HCT116 (cell line): ENCODE measurements around the gene ZNF32. TPM values are rescaled to one million over a fixed set of nuclear protein-coding genes. Genes with fewer than 3 reads are reported as not detected.

ENCODE experiments used
- ATAC-seq: fragments of 200-7000 bp; cut with Tn5 transposase; 2 replicates; pipeline ENCODE4 v1.9.1; 2020; ENCODE audit warnings: mild to moderate bottlenecking, moderate library complexity
- Bru-seq: library from RNA; stranded (reverse); fragments of 400-500 nt; gene quantifications from one replicate; lab custom pipeline; 2021; lab: Mats Ljungman, UMichigan
- BruChase-seq, 2 experiments: library from RNA; stranded (reverse); fragments of 400-500 nt; gene quantifications; one replicate each; lab custom pipeline; 2021; lab: Mats Ljungman, UMichigan
- BruUV-seq: library from RNA; stranded (reverse); fragments of 400-500 nt; replicated peaks from 2 replicates; lab custom pipeline; 2021; lab: Mats Ljungman, UMichigan
- CTCF ChIA-PET: fragments of 300-600 bp; sonication (Branson Sonifier 250); formaldehyde crosslinking; loops from one replicate; lab custom pipeline; 2021; ENCODE audit warnings: antibody characterized with exemption; lab: Charles Lee
- POLR2A ChIA-PET: fragments of 300-600, 350-600 bp; sonication (Branson Sonifier 250); formaldehyde crosslinking; loops from one replicate; lab custom pipeline; 2021; ENCODE audit warnings: antibody characterized with exemption; lab: Charles Lee
- RAD21 ChIA-PET, 2 experiments: fragments of 300-600 bp; sonication (Branson Sonifier 250); formaldehyde crosslinking; loops; one replicate each; lab custom pipeline; 2023; ENCODE audit warnings: low total read pairs in 2 of 2; ENCODE audit not compliant: uncharacterized antibody in 2 of 2, unreplicated experiment in 2 of 2, low non-redundant PET in 1 of 2; lab: Charles Lee
- DNase-seq: peaks from one replicate; pipeline ENCODE4 v3.0.0-alpha.2; 2010; ENCODE audit warnings: low read depth, low spot score
- H2AFZ ChIP-seq: fragments of 200-600 bp; shearing (Covaris generic), sonication (generic); 2 replicates; pipeline ENCODE4 v1.6.1; 2017; ENCODE audit warnings: low read depth, mixed run types, mixed read lengths, antibody characterized with exemption, low read length; ENCODE audit not compliant: poor library complexity, severe bottlenecking
- H3K27ac ChIP-seq: 2 replicates; pipeline ENCODE4 v1.5.1; 2012; ENCODE audit warnings: low read depth, low read length
- H3K27me3 ChIP-seq: fragments of 200-600 bp; sonication (generic); 2 replicates; pipeline ENCODE4 v1.6.1; 2016; ENCODE audit warnings: mixed run types, low read length, mixed read lengths; ENCODE audit not compliant: insufficient read depth
- H3K36me3 ChIP-seq, 2 experiments: fragments of 200-500 bp in 1 of 2; fragments of 200-600 bp in 1 of 2; sonication (Bioruptor generic) in 1 of 2; sonication (generic) in 1 of 2; 2 replicates each; pipeline versions ENCODE4 v1.5.1 to v1.6.1; 2014 to 2016; ENCODE audit warnings: low read length in 2 of 2, inconsistent platforms in 1 of 2, mixed read lengths in 1 of 2, mixed run types in 1 of 2; ENCODE audit not compliant: insufficient read depth in 2 of 2, control insufficient read depth in 1 of 2
- H3K4me1 ChIP-seq, 2 experiments: fragments of 200-600 bp in 1 of 2; sonication (generic) in 1 of 2; 2 replicates each; pipeline versions ENCODE4 v1.5.1 to v1.6.1; 2012 to 2017; ENCODE audit warnings: low read length in 2 of 2, inconsistent platforms in 1 of 2, mild to moderate bottlenecking in 1 of 2, mixed read lengths in 1 of 2, mixed run types in 1 of 2, moderate library complexity in 1 of 2; ENCODE audit not compliant: insufficient read depth in 2 of 2, control insufficient read depth in 1 of 2
- H3K4me2 ChIP-seq: fragments of 200-600 bp; sonication (generic); 2 replicates; pipeline ENCODE4 v1.6.1; 2017; ENCODE audit warnings: mixed run types, low read length, mixed read lengths
- H3K4me3 ChIP-seq, 2 experiments: fragments of 200-600 bp in 1 of 2; sonication (generic) in 1 of 2; replicated peaks in 1 of 2; 2 replicates each; pipeline ENCODE4 v1.5.1; 2011 to 2016; ENCODE audit warnings: low read length in 2 of 2, control low read depth in 1 of 2, low read depth in 1 of 2, mild to moderate bottlenecking in 1 of 2, mixed read lengths in 1 of 2, mixed run types in 1 of 2
- H3K79me2 ChIP-seq: fragments of 200-600 bp; sonication (generic); 2 replicates; pipeline ENCODE4 v1.6.1; 2017; ENCODE audit warnings: mild to moderate bottlenecking, mixed run types, low read length, moderate library complexity, mixed read lengths; ENCODE audit not compliant: insufficient read depth
- H3K9ac ChIP-seq: fragments of 200-600 bp; sonication (generic); 2 replicates; pipeline ENCODE4 v1.6.1; 2016; ENCODE audit warnings: low read length, mixed read lengths
- H3K9me2 ChIP-seq: fragments of 200-600 bp; sonication (generic), shearing (Covaris generic); 2 replicates; pipeline ENCODE4 v1.6.1; 2017; ENCODE audit warnings: mixed run types, mild to moderate bottlenecking, moderate library complexity; ENCODE audit not compliant: insufficient read depth
- H3K9me3 ChIP-seq, 2 experiments: fragments of 200-500 bp in 1 of 2; fragments of 200-600 bp in 1 of 2; sonication (Bioruptor generic) in 1 of 2; sonication (generic) in 1 of 2; 2 replicates each; pipeline ENCODE4 v1.6.1; 2014 to 2017; ENCODE audit warnings: low read length in 2 of 2, mixed read lengths in 2 of 2, inconsistent platforms in 1 of 2, low read depth in 1 of 2, mild to moderate bottlenecking in 1 of 2, mixed run types in 1 of 2, moderate library complexity in 1 of 2; ENCODE audit not compliant: control insufficient read depth in 1 of 2, insufficient read depth in 1 of 2
- H4K20me1 ChIP-seq: fragments of 200-600 bp; sonication (generic), shearing (Covaris generic); 2 replicates; pipeline ENCODE4 v1.6.1; 2017; ENCODE audit warnings: mixed run types, mild to moderate bottlenecking, moderate library complexity; ENCODE audit not compliant: insufficient read depth
- ATF3 ChIP-seq: IDR thresholded peaks from 2 replicates; pipeline ENCODE4 v1.6.1; 2012
- CEBPB ChIP-seq: IDR thresholded peaks from 2 replicates; pipeline ENCODE4 v1.6.1; 2012; ENCODE audit warnings: low read depth
- EGR1 ChIP-seq: IDR thresholded peaks from 2 replicates; pipeline ENCODE4 v1.6.1; 2012; ENCODE audit warnings: low read depth
- POLR2AphosphoS5 ChIP-seq: IDR thresholded peaks from 2 replicates; pipeline ENCODE4 v1.6.1; 2011; ENCODE audit warnings: mild to moderate bottlenecking, low read depth, low read length, moderate library complexity
- YY1 ChIP-seq: IDR thresholded peaks from 2 replicates; pipeline ENCODE4 v1.6.1; 2011; ENCODE audit warnings: low read length, low read depth, moderate library complexity, mild to moderate bottlenecking; ENCODE audit not compliant: insufficient replicate concordance; ENCODE audit errors: extremely low read depth
- ZFX ChIP-seq: fragments of 450-650 bp; IDR thresholded peaks from 2 replicates; pipeline ENCODE4 v1.6.1; 2017
- intact Hi-C: fragments of 100-400 bp; cut with micrococcal nuclease; formaldehyde crosslinking; loops from 2 replicates; pipeline ENCODE4 v1.10.0; 2022
- long read RNA-seq: library from polyadenylated mRNA; unstranded; transcript quantifications from one replicate; pipeline ENCODE4 v2.0.0, GENCODE V29; 2021; ENCODE audit not compliant: unreplicated experiment
- polyA plus RNA-seq: library from polyadenylated mRNA; unstranded; fragments of >200 nt; gene quantifications from 2 replicates; pipeline ENCODE4 v1.2.1, GENCODE V29; 2012; ENCODE audit warnings: missing spikeins
- total RNA-seq: library from RNA; stranded (reverse); gene quantifications from one replicate; pipeline ENCODE4 v1.2.1, GENCODE V29; 2021; ENCODE audit not compliant: unreplicated experiment

ZNF32 gene
- total RNA-seq (10.3 TPM), Bru-seq, nascent RNA (percentile 58 among the genes with signal in this experiment), BruChase-seq, experiment 1, labeled RNA remaining after a 6-hour chase (percentile 58 among the genes with signal in this experiment), BruChase-seq, experiment 2, labeled RNA remaining after a 2-hour chase (percentile 58 among the genes with signal in this experiment)
- polyA plus RNA-seq: 8.5 and 10.9 TPM in 2 replicates
- long read RNA-seq, transcript ZNF32-201 (3 exons, 1,137 nt): major isoform, 5 of 13 reads
- long read RNA-seq, partial matches to known transcripts: 2 of 13 reads
- long read RNA-seq, other reads (novel, unspliced or antisense): 6 of 13 reads

DNA sequence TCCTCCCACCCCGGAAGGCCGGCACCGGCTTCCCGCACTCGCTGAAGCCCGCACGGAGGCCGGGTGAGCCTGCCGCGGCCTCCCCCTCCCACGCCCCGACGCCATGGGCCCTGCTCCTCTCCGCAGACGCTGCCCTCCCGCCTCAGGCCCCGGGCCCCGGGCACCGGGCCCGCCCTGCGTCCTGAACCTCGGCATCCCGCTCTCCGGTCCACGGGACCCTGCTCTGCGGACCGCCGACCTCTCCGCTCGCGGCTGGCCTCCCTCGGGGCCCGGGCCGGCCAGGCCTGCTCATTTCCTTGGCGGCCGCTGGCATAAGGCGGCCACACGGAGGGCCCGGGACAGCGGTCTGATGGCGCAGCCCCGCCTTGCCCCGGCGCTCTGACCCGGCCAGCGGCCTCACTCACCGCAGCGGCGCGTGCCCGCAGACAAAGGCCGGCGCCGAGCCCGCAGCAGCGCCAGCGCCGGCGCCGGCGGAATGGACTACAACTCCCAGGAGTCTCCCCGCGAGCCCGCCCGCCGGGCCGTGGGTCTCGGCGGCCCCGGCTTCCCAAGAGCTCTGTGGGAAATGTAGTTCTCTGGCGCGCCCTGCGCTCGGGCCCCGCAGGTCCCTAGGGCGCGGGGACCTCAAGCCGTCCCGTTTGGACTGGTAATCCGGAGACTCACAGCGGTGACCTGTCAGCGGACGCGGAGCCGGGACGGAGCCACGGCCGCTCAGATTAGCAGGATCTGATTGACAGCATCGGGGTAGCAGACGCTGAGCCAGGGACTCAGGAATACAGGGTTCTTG, at the start of gene ZNF32:
Gene ZNF32, minus strand, starts transcription at position 484 of the 787 bp plus-strand sequence. CDS start 2,748 bp downstream, outside the sequence.
- H3K4me2 ChIP-seq: peak within 1 kb of the TSS; percentile 70
- H3K4me3 ChIP-seq: peak within 1 kb of the TSS; percentile 47 to 59
- ChIA-PET CTCF (no interaction called here), POLR2A (no interaction called here), RAD21 (no interaction called here)
- DNase-seq (peak; percentile 55), ATAC-seq (peak; percentile 98)
- peaks cover 9 to 13% of the 10 kb centered on the region in 2 experiments; a peak in 2 of 4 replicates for H3K9me3 ChIP-seq
- TF ChIP-seq ZFX (peak; percentile 81; the same call in 1 of the 2 replicates), YY1 (no peak), POLR2AphosphoS5 (peak; percentile 42), EGR1 (no peak)
- H3K9ac ChIP-seq: peak within 1 kb of the TSS; percentile 61
- peaks cover 0 to 5% of the 10 kb centered on the region in 2 experiments; a peak in 1 of 4 replicates for H3K4me1 ChIP-seq
- intact Hi-C loops: no loop called here
- BruUV-seq: no TSS peak
- no peak within 1 kb of the TSS for H2AFZ ChIP-seq
- H3K9me2 ChIP-seq: no peaks in the 10 kb centered on the region
- no peaks in the 10 kb centered on the region for H3K27me3 ChIP-seq
- H3K27ac ChIP-seq: peak within 1 kb of the TSS; percentile 36; the same call in 1 of the 2 replicates
- no peaks in the 10 kb centered on the region for H4K20me1 ChIP-seq
- no peaks in the 10 kb centered on the region for H3K79me2 ChIP-seq
- no peaks in the 10 kb centered on the region for H3K36me3 ChIP-seq

DNA sequence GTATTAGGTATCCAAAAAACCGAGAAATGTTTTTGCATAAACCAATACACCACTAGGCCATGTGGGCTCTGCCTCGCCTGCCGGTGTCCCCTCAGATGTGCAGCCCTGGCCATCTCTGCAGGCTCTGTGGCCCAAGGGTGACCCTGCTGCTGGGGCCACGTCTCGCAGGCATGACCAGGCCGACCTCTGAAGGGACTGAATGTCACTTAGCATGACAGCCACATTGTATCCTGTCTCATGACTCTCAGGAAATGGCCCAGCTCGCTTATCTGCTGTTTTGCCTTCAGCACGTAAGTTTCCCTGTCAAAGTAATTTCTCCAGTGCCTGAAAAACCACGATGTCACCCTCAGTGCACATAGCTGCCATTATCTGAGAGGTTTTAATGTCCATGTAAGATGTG, 49.5 kb upstream of the ZNF32 start:
- DNase-seq: no peak
- ChIA-PET CTCF (no interaction called here), POLR2A (no interaction called here), RAD21 (no interaction called here)
- no peak for ATAC-seq
- no peak overlapping the region for H3K4me2 ChIP-seq
- H3K27me3 ChIP-seq: peaks cover 21% of the 10 kb centered on the region; the same call in 1 of the 2 replicates
- H3K36me3 ChIP-seq: no peaks in the 10 kb centered on the region
- no peak overlapping the region for H3K4me3 ChIP-seq
- H3K9me3 ChIP-seq: no peaks in the 10 kb centered on the region
- no peaks in the 10 kb centered on the region for H3K79me2 ChIP-seq
- H4K20me1 ChIP-seq: no peaks in the 10 kb centered on the region
- intact Hi-C loops: loop anchor here (10.0 kb wide), 1 partner anchor 87 kb away; no protein-coding TSS in a partner anchor
- BruUV-seq: no TSS peak
- H3K9me2 ChIP-seq: no peaks in the 10 kb centered on the region
- TF ChIP-seq ATF3 (no peak), POLR2AphosphoS5 (no peak), CEBPB (no peak)
- H3K9ac ChIP-seq: no peak overlapping the region
- H3K27ac ChIP-seq: no peak overlapping the region
- H2AFZ ChIP-seq: no peak overlapping the region
- no peaks in the 10 kb centered on the region for H3K4me1 ChIP-seq
